Fibroblast of mammary gland (primary cell): ENCODE results near the gene CPSF2.

ENCODE experiments used
- DNase-seq: peaks from one replicate; pipeline ENCODE4 v3.0.0-alpha.2; 2010; ENCODE audit warnings: low read depth
- H3K4me3 ChIP-seq: 2 replicates; pipeline ENCODE4 v1.5.1; 2011; ENCODE audit warnings: low read depth, mild to moderate bottlenecking, low read length, moderate library complexity; ENCODE audit not compliant: control insufficient read depth
- TF ChIP-seq, protein P1 (sequence below): conservative IDR thresholded peaks from 2 replicates; pipeline ENCODE4 v1.5.1; 2011; ENCODE audit warnings: low read depth, low read length, inconsistent platforms; ENCODE audit not compliant: control insufficient read depth, insufficient read depth

The CPSF2 gene

DNA sequence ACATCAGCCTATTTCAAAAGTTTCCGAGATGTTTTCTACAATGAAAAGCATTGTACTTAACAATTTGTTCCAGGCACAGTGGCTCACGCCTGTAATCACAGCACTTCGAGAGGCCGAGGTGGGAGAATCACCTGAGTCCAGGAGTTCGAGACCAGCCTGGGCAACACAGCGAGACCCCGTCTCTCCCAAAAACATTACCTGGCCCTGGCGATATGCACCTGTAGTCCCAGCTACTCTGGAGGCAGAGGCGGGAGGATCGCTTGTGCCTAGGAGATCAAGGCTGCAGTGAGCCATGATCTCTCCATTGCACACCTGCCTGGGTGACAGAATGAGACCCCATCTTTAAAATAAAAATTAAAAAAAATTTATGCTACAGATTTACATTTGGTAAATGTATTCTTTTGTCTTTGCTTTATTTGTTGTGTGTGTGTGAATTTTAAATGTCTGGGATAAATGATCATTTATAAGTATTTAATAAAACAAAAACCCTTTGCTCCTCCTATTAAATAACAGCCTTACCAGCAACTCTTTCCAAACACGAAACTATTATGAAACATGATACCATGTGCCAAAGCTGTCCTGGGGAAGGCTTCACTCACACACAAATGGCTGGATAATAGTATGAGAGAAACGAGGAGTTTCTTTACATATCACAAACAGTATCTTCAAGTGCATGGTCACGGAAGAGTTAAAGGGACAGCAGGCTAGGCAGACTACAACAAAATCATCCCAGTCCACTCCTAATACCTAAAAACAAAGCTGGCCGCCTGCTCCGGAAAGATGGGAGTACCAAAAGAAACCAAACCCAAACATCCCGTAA, 16.5 kb upstream of the CPSF2 start:
- peak overlapping the region; percentile 90 for H3K4me3 ChIP-seq
- TF ChIP-seq, protein P1, sequence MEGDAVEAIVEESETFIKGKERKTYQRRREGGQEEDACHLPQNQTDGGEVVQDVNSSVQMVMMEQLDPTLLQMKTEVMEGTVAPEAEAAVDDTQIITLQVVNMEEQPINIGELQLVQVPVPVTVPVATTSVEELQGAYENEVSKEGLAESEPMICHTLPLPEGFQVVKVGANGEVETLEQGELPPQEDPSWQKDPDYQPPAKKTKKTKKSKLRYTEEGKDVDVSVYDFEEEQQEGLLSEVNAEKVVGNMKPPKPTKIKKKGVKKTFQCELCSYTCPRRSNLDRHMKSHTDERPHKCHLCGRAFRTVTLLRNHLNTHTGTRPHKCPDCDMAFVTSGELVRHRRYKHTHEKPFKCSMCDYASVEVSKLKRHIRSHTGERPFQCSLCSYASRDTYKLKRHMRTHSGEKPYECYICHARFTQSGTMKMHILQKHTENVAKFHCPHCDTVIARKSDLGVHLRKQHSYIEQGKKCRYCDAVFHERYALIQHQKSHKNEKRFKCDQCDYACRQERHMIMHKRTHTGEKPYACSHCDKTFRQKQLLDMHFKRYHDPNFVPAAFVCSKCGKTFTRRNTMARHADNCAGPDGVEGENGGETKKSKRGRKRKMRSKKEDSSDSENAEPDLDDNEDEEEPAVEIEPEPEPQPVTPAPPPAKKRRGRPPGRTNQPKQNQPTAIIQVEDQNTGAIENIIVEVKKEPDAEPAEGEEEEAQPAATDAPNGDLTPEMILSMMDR = no peak
- peak; percentile 53 for DNase-seq

DNA sequence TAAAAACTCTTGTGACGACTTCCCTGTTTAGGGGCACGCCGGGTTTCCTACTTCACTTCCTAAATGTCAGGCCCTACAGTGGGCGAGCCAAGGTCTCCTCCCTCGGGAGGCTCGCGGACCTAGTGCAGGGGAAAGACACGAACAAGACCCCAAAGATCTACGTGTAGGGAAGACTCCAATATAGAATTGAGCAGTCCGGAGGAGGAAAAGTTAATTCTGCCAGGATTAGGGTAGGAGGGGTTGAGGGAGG, 16.0 kb upstream of the CPSF2 start:
- TF ChIP-seq, protein P1 = no peak

DNA sequence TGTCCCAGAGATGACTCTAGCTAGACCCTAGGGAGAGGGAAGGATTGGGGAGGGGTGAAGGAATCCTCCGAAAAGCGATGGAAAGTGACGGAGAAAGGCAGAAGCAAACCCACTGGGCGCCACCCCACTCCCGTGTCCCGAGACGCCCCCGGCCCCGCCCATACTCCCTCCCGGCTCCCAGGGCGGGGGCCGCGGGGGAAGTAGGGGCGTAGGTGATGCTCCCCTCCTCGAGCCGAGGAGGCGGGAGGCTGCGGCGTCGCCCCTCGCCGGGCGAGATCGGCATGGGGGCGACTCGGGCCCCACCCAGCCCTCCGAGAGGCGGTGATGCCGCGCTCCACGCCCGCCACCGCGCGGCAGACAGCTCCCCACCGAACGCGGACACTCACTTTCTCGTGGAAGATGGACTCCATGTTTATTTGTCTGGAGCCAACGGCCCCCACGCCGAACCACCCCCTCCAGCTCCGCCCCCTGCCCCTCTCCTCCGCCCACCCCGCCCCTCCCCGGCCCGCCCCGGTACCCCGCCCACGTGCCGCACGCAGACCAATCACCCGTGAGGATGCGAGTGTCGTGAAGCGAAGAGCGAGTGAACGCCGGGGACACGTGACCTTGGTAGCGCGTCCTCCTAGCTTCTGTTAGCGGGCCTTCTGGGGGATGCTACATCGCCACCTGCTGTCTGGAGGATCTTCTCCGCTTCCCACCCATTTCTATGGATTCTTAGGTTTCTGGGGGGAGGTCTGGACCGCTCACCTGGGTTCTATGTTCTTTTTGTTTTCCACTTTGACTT, 15.4 kb upstream of the CPSF2 start, which contains the start of gene ATXN3:
Gene ATXN3 (minus strand): TSS at position 440 of the 784 bp plus-strand sequence. CDS start 30 bp downstream, at position 410.
- H3K4me3 ChIP-seq = peak within 1 kb of the TSS; percentile 90
- TF ChIP-seq, protein P1 = peak; percentile 82
- peak; percentile 99 for DNase-seq

More for the DNA sequence above, 16.0 kb upstream of the CPSF2 start:
- peak overlapping the region; percentile 90 for H3K4me3 ChIP-seq
- no peak for DNase-seq

DNA sequence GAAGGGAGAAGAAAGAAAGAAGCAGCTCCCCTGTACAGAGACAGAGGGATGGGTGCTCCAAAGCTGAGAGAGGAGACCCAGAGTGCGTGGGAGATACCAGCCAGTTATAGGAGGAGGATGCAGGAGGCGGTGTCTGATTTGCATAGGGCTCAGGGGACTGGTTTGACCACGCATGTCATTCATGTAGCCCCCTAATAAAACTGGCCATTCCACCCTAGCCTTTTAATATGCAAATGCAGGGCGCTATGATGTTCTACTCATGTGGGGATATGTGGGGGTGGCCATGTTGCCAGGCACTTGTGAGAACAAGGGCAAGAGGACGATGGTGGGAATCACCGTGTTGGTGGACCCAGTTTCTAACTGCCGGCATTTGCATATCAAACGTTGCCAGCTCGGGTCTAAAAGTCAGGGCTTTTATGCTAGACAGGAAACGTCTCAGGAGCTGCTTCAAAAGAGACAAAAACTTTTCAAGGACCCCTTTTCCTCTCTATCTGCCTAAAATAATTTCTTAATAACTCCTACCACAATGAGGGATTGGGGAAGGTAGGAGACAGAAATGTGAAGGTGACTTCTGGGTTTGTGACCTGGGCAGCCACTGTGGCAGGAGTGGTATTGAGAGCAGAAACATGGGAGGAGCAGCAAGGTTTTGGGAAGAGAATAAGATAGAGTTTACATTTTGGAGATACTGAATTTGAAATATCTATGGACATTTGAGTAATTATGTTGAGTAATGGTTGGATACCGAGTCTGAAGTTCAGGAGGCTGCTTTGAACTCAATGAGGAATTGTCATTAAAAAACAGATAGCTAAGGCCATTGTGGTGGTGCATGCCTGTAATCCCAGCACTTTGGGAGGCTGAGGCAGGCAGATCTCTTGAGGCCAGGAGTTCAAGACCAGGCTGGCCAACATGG, 13.2 kb upstream of the CPSF2 start:
- H3K4me3 ChIP-seq = no peak overlapping the region
- no peak for DNase-seq
- TF ChIP-seq, protein P1 = no peak

DNA sequence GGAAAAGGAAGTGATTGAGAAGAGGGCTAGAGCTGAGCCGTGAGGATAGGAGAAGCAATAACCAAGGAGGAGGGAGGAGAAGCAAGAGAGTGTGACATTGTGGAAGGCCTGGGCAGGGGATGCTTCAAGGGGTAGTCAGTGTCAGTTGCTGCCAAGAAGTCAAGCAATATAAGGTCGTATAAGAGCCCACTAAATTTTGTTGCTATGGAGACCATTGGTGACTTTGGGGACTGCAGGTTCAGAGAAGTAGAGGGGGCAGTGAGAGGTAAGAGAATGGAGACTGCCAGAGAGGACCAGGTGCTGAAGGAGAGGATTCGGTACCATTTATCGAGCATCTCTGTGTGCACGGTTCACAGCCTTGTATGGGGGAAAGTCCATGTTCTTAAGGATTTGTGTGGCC, 12.3 kb upstream of the CPSF2 start:
- TF ChIP-seq, protein P1 = no peak
- DNase-seq = no peak
- no peak overlapping the region for H3K4me3 ChIP-seq

DNA sequence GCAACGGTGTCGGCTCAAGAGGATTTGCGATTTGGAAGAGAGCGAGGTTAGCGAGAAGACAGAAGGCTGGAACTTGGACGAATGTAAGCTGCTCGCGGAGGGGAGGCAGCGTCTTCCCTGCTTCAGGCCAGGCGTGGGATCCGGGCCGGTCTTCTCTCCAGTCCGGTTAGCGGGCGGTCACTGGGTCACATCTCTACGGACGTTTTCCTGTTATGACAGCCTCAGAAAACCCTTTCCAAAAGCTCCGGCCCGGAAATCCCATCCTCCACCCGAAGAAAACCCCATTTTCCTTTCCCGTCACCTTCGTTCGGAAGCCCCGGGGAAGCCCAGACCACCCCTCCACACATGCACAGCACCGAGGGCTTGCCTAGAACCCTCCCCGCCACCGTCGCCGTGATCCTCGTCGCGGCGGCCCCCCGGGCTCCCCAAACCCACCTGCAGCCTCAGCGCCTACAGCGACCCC, 531 bp upstream of the CPSF2 start:
- DNase-seq = peak; percentile 43
- peak overlapping the region; percentile 98 for H3K4me3 ChIP-seq
- TF ChIP-seq, protein P1 = no peak
